ENCODE data around the gene RNF130.
"Not testable (repeated sequence)": the region's sequence is repeated elsewhere in the genome, so short reads cannot be mapped to it uniquely, and the experiment has no call there.

The RNF130 gene

GRCh38 chr5:179967489-179967888 is 104.1 kb downstream of the RNF130 start:
- no peak for DNase-seq

DNA sequence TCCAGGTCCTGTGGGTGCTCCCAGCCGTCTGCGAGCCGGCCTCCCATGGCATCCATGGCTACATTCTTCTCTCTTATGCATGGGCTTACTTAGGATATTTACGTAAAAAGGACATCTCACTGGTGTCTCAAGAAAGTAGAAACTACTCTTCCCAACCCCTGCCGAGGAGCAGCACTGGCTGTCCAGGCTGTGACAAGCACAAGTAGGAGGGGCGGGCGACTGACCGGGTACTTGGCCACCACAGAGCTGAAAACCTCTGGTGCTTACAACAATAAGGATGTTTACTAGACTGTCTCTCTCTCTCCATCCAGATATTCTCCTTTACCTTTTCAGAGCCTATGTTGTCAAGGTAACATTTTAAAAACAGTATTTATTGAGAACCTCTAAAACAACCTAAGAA is 107.5 kb downstream of the RNF130 start:
- DNase-seq: no peak

DNA sequence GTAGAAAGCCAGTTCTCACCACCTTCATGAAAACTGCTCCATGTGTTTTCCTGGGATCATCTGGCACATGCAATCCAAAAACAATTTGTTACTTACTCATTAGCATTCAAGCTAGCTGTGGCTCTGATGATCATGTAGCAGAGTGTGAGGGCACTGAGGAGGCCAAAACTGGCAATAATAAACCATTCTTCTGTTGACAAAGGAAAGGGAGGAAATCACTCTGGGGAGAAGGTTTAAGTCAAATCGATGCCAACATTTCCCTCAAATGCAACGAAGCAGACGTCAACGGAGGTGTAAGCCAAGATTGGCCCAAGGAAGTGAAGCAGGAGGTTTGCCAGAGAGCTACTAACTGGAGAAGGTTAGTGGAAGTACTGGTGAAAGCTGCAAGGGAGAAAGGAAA is 108.2 kb downstream of the RNF130 start:
- no peak for DNase-seq

- DNase-seq: no peak
These were observed 111.2 kb downstream of the RNF130 start for GRCh38 chr5:179960204-179960831.

GRCh38 chr5:179959641-179960040 is 111.9 kb downstream of the RNF130 start:
- no peak for DNase-seq

DNA sequence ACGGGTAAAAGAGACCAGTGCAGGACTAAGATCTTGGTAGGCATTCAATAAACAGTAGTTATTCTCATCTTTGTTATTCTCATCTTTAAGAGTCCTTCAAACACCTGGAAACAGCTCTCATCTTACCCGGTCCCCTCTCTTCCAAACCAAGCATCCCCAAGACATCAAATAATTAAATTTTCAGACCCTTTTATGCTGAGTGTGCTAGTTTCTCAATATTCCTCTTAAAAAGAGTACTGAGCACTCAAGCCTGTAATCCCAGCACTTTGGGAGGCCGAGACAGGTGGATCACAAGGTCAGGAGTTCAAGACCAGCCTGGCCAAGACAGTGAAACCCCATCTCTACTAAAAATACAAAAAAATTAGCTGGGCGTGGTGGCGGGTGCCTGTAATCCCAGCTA is 112.4 kb downstream of the RNF130 start:
- not testable (repeated sequence) for DNase-seq

- no peak for DNase-seq
These were observed 115.9 kb downstream of the RNF130 start for GRCh38 chr5:179955630-179956029.

- DNase-seq: no peak
These were observed 116.5 kb downstream of the RNF130 start for GRCh38 chr5:179955062-179955461.

DNA sequence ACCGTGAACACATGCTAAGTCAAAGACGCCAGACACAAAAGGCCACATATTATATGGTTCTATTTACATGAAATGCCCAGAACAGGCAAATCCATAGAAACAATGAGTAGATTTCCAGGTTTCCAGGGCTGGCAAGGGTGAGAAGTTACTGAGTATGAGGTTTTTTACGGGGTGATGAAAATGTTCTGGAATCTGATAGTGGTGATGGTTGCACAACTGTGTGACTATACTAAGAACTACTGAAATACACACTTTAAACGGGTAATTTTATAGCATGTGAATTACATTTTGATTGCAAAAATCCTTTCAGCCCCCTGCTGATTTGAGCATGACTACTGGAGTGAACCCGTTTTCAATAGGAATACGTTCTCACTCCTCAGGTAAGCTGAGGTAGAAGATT is 117.1 kb downstream of the RNF130 start:
- DNase-seq: no peak

- DNase-seq: no peak
These were observed 117.6 kb downstream of the RNF130 start for GRCh38 chr5:179953987-179954386.

GRCh38 chr5:179936976-179937681 is 134.4 kb downstream of the RNF130 start:
- no peak for DNase-seq

- DNase-seq: peak; percentile 14
These were observed 140.6 kb downstream of the RNF130 start for GRCh38 chr5:179930788-179931473.

GRCh38 chr5:179927824-179928223 is 143.7 kb downstream of the RNF130 start:
- DNase-seq: no peak

DNA sequence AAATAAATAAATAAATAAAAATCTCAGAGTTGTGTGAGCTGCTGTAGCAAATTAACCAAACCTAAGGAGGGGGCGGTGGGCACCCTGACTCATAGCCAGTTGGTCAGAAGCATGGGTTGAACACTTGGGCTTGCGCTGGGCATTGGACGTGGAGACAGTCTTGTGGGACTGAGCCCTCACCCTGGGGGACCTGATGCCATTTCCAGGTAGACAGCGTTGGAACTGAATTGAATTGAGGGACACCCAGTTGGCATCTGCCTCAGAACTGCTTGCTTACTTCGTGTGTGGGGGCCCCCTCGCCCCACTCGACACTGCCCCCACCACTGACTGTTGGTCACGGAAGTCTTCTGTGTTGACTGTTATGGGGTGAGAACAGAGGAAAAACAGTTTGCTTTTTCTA is 144.9 kb downstream of the RNF130 start:
- DNase-seq: no peak

DNA sequence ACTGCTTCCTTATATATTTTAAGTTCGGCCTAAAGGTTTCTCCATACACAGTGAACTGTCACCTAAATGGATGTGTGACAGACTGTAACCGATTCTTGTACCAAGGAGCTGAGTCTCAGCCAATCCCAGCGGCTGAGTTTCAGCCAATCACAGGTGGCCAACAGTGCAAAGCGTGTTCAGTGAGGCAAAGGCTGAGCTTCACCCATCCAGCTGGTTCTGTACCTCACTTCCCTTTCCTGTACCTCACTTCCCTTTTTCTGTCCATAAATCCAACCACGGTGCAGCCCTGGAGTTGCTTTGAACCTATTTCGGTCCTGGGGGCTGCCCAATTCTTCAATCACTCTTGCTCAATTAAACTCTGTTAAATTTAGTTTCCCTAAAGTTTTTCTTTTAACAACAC is 148.1 kb downstream of the RNF130 start:
- DNase-seq: no peak

- DNase-seq: no peak
These were observed 151.4 kb downstream of the RNF130 start for GRCh38 chr5:179920175-179920574.

DNA sequence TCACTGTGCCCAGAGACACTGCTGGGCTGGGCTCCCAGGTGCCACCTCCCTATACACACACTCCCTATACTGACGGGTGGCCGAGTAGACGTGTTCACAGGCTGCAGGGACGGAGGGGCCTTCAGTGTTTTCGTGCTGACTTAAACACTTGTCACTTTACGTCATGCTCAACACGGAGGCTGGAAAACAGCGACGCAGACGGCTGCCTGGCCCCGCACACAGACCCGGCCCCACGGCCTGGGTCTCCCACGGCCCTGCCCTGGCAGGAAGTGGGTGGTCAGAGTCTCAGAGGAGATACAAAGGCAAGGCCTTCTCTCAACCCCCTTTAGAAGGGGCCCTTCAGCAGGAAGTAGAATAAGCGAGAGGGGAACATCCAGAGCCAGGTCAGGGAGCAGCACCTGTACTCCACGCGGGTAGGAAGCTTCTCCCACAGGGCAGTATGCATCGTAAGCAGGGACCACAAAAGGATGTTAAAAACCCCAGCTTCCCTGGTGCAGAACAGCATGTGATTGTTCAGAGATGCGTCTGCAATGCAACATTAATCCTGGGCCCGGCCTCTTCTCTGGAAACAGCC is 152.0 kb downstream of the RNF130 start:
- no peak for DNase-seq

- no peak for DNase-seq
These were observed 152.6 kb downstream of the RNF130 start for GRCh38 chr5:179918742-179919486.

DNA sequence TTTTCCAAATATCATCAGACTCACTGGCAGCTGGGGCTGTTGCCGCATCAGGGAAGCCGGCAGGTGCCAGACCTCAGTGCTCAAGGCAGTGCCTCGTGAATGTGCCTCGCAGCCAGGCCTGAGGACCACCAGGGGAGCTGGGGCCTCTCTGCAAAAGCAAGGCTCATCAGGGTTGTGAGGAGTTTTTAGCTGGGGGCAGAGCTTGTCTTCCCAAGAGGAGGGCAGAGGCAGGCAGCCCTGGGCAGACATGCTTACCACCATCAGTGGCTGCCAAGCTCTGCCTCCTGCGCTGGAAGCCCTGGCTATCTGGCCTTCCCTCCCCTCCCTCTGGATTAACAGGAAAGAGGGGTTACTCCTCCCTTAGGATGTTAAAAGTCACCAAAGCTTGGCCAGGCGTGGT is 155.0 kb downstream of the RNF130 start:
- no peak for DNase-seq

DNA sequence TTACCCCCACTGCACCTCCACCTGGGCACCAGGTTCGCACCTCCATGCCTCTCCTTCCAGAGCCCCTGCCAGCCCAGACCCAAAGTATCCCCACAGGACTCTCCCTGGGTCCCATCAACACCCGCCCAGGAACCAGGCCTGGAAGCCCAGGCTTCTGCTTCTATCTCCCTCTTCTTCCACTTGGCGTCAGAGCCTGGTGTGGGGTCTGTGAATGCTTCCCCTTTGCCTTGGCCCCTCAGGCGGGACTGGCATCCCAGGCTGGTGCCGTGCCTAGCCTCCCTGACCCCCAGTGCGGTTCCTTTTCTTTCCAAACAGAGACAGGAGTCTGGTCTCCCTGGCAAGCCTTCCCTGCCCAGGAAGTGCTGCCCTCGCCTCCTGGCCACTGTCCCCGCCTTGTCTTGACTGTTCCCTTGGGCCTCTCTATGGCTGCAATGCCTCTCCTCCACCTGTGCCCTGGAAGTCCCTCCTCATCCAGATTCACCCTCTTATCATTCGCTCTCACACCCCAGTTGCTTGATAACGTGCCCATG is 156.1 kb downstream of the RNF130 start:
- DNase-seq: no peak

DNA sequence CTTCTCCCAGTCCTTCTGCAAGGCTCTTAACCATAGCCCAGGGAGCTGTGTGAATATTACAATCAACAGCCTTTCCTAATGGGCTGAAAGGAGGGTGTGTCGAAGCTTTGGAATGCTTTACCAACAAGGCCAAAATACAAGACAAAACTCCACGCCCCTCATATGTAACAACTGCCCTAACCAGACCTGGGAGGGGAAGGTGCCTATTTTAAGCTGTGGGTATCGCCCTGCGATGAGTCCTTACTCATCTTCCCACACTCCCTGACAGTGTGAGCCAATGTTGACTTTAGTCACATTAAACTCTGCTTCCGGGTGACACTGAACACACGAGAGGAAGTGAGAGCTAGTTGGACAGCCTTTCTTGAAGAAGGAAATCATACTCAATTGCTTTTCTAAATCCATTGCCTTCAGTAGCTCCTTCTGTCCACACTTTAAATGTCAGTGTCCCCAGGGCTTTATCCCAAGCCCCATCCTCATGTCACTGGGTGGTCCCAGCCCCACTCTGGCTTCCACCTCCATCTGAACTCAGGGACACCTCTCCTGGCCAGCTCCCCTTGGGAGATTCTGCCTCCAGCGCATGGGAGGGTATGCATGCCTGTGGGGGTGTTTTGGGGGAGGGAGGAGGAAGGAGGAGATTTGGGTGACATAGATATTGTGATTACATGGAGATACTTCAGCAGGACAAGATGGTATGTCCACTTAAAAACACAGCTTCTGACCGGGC is 157.4 kb downstream of the RNF130 start:
- no peak for DNase-seq

GRCh38 chr5:179913461-179913860 is 158.1 kb downstream of the RNF130 start:
- DNase-seq: no peak
